ENCODE results near the gene PLXNC1.
A peak's percentile ranks its signal among the peaks of the same experiment; 100 is the strongest.

Gene PLXNC1

DNA sequence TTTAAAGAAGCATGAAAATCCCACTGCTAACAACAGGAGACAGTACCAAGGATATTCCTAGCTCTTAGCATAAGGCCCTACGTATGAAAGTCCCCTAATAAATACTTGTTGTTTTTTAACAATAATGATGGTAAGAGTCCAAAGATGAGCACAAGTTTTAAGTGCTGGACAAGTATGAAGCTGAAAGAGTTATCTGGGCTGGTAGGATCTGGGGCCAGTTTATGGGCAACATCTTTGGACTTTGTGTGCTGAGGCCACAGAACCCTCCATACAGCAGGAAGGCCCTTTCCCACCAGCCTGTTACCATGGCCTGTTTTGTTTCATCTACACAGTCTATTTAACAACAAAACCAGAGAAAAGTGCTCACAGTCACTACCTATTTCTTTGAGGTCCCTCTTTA lies 12.5 kb upstream of the PLXNC1 start:
- no peak for DNase-seq

DNA sequence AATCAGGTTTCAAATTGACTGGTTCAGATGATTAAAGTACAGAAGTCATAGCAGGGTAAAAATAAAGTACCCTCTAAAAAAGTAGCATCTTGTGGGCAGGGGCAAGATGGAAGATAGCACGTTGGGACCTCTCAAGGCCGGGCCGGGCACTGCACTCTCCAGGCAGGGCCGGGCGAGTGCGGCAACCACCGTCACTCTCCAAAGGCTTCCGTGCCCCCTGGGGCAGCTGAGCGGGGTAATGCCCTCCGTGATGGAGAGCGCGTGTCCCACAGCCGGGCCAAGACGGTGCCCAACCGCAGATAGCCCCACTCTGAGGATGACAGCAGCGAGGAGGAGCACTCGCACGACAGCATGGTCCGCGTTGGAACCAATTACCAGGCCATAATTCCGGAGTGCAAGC lies 8.6 kb upstream of the PLXNC1 start:
- no peak for DNase-seq

DNA sequence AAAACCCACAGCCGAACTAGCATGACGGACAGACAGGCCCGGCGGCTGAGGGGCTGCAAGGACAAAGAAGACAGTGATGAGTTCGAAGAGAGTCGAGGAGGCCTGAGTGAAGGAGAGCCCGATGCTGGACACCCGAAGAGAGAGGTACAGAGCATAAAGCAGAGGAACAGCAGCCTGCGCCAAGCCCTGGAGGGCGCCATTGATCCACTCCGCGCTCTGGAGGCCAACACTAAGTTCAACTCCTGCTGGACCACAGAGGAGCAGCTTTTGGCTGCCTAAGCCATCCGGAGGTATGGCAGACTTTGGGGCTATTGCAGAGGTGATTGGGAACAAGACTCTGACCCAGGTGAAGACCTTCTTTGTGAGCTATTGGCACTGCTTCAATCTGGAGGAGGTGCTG lies 7.8 kb upstream of the PLXNC1 start:
- DNase-seq: peak in 3 of 4 experiments; percentile 6 to 42 (median 11)

DNA sequence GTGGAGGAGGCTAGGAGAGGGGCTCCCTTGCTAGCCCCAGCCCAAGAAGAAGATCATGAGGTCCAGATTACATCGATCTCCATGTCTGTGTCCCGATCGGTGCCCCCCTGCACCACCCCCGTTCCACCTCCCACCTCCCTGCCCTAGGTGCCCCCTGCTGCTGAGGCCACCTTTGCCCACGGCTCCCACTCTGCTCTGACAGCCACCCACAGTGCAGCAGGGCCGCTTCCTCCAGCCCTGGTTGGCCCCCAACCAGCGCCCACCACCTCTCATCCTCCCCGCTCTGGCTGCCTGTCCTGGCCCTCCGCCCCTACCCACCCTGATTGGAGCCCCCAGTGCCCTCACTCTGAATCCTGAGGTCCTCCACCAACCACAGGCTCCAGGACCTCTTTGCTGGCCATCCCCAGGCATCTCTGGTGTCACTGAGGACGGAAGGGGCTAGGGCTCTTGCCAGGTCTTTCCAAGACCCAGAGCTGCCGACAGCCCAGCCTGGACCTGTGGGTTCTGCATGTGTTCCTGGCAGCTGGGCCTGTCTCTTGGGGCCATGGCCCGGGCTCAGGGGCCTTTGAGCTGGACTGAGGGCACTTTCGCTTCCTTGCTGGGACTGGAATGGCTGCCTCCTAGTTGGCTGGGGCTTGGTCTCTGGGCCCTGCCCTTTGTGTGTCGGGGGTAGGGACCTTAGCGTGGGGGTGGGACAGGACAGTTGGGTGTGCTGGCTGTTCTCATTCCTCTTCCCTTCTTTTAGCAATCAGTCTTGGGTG lies 7.2 kb upstream of the PLXNC1 start:
- DNase-seq: no peak

DNA sequence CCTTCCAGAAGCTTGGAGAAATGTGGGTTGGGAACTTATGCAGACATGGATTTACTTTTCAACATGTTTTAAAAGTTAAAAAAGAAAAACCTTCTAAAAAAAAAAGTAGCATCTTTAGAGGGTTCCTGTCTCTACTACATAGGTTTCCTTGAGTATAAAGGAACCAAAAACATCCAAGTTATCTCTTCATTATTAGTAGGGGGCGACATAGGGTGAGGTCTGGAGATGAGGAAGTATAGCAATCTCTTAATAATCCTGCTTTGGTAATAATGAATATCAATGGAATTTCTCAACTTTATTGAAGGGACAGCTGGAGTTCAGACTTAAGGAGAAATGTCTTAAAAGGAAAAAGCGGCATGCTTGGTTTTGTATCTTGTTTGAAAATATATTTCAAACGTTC lies 6.5 kb upstream of the PLXNC1 start:
- DNase-seq: no peak

DNA sequence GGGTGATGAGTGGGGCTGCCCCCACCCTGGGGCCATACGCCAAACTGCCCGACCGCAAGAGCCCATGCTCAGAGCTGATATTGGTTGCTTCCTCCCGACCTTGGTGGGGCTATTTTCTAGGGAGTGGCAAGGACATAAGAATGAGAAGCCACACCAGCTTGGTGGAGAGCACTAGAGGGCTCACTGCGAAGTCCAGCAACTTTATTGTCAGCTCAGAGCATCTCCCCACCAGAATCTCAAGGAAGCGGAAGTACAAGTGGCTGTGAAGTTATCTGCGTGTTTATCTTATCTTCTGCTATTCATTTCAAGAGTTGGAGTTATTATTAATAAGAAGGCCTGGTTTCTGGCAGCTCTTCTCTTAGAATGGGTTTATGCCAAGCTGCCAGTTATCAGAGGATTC lies 4.9 kb upstream of the PLXNC1 start:
- DNase-seq: no peak

DNA sequence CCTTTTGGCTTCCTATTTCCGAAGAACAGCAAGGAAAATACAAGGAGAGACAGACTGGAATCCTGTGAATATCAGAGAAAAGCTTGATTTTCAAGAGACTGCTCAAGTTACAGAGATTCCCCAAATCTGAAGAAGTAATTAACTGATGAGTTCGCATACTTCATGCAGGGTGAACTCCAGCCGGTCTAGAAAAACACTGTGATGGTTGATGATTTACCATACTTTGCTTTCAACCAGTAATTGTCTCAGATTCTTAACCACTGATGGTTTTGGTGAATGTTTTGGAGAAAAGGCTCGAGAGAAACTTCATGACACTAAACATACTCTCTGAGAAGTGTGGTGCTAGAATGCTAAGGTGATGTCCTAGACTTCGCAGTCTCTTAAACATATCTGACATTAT lies 4.4 kb upstream of the PLXNC1 start:
- no peak for DNase-seq

DNA sequence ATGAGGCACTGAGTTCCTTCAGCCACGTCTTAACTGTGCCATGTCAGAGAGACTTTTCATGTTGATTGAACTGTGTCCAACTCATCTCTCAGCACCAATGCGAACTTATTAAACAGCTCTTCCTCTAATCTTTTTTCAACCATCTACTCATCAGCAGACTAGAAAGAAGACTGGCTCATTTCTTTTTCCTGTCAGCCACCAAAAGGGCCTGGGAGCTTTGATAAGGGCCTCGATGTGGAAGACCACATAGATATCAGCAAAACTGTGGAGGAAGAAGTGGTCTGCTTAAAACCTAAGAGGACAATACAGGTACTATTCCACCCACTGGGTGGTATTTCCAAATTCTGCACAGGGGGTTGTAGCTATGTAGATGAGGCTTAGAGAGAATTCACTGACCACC lies 3.6 kb upstream of the PLXNC1 start:
- DNase-seq: no peak

DNA sequence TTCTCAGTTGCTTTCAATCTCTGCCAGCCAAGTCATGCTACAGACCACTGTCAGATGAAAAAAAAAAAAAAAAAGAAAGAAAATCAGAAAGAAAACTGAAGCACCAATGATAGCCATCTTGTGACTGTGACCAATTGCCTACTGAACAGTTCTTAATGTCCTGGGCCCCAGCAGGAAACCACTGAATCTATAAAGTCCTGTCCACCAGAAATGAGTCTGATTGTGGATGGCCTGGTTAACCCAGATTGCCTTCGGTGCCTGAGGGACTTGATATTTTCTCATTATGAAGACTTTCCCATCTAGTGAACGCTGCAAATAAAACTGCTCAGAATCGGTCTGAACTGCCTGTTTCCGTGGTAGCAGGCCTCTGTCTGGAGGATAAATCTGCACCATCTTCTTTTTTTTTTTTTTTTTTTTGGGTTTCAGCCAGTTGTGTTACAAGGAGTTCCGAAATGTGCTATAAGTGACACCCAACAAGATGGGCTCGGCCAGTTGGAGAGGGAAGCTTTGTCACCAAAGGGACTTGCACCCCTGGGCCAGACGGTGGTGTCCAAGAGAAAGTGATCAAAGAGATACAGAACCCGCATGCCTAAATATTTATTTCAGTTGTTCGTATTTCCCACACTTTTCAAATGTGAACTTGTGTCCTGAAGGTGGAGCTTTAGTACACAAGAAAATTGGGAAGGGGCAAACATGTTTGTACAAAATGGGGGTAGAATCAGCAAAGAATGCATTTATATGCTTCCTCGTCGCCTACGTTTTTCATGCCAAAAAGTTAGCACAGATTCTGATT lies 3.0 kb upstream of the PLXNC1 start:
- no peak for DNase-seq

DNA sequence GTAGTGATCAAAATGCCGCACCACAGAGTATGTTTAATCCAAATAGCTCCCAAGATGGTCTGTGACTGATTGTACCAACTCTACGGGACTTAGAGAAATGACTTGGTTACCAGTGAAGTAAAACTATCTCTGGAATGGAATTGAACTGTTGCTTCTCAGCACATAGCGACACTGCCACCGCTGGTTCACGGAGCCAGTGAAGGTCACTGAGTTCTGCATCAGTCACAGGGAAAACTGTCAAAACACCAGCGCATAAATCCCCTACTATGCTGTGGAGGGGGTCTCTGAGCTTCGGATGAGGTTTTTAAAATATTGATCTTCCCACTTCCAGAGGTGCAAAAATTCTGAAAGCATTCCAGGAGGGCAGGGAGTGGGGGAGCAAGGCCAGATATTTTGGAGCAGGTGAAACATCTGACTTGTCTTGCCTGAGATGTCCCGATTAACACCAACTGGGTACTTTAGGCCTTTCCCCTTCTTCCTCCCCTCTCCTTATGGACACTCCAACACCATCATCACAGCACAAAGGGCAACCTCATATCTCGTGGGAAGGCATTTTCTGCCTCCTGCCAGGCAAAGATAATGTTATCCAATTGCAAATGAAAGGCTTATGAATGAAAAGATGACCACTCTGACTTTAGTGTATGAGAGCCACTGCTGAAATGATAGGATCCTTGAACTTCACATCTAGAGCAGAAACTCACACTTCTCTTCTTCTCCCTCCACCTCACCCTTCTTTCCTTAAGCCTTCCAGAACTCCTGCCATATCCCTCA lies 2.0 kb upstream of the PLXNC1 start:
- DNase-seq: no peak

DNA sequence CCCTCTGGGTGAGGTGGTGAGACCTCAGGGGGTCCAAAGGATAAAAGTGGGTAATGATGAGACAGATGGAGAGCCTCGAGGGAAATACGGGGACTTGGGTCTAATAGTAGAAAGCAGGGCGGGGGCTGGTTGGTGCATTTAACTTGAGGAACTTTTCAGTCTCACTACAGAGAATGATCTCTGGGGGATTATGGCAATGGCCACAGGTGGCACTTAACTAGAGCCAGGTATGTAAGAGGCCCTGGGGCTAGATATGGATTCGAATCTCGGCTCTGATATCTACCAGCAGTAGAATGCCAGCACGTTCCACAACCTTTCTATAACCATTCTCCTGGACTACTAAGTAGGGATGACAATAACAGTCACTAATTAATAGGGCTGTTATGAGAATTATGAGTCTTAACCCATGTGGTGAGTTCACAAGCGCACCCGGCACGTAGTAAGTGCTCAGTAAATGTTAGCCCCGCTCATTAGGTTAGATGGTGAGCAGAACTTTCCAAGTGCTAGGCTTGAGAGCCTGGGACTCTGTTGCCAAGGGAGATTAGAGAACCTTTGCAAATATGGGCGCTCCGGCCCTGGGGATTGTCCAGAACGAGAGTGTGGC lies 888 bp upstream of the PLXNC1 start:
- DNase-seq: no peak

DNA sequence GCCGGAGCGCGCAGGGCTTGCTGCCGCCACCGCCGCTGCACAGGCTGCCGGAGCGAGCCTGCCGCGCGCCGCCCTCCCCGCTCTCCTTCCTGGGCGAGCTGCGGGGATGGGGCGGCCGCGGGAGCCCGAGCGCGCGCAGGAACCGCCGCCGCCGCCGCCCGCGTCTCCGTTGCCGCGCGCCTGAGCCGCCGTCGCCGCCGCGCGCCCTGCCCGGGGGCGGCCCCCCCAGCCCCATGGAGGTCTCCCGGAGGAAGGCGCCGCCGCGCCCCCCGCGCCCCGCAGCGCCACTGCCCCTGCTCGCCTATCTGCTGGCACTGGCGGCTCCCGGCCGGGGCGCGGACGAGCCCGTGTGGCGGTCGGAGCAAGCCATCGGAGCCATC lies 352 bp downstream of the PLXNC1 start:
- DNase-seq: peak in 1 of 4 experiments; percentile 47

DNA sequence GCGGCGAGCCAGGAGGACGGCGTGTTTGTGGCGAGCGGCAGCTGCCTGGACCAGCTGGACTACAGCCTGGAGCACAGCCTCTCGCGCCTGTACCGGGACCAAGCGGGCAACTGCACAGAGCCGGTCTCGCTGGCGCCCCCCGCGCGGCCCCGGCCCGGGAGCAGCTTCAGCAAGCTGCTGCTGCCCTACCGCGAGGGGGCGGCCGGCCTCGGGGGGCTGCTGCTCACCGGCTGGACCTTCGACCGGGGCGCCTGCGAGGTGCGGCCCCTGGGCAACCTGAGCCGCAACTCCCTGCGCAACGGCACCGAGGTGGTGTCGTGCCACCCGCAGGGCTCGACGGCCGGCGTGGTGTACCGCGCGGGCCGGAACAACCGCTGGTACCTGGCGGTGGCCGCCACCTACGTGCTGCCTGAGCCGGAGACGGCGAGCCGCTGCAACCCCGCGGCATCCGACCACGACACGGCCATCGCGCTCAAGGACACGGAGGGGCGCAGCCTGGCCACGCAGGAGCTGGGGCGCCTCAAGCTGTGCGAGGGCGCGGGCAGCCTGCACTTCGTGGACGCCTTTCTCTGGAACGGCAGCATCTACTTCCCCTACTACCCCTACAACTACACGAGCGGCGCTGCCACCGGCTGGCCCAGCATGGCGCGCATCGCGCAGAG lies 873 bp downstream of the PLXNC1 start:
- peak in 3 of 4 experiments; percentile 15 to 29 (median 22) for DNase-seq

DNA sequence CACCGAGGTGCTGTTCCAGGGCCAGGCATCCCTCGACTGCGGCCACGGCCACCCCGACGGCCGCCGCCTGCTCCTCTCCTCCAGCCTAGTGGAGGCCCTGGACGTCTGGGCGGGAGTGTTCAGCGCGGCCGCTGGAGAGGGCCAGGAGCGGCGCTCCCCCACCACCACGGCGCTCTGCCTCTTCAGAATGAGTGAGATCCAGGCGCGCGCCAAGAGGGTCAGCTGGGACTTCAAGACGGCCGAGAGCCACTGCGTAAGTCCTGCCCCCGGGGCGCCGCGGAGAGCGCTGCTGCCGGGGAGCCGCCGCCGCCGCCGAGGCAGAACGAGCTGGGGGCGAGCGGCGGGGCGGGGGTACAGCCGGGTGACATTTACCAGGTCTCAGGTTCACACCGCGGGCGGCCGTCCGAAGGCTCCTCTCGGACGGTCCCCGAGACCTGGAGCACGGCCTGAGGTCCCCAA lies 1.4 kb downstream of the PLXNC1 start:
- no peak for DNase-seq

DNA sequence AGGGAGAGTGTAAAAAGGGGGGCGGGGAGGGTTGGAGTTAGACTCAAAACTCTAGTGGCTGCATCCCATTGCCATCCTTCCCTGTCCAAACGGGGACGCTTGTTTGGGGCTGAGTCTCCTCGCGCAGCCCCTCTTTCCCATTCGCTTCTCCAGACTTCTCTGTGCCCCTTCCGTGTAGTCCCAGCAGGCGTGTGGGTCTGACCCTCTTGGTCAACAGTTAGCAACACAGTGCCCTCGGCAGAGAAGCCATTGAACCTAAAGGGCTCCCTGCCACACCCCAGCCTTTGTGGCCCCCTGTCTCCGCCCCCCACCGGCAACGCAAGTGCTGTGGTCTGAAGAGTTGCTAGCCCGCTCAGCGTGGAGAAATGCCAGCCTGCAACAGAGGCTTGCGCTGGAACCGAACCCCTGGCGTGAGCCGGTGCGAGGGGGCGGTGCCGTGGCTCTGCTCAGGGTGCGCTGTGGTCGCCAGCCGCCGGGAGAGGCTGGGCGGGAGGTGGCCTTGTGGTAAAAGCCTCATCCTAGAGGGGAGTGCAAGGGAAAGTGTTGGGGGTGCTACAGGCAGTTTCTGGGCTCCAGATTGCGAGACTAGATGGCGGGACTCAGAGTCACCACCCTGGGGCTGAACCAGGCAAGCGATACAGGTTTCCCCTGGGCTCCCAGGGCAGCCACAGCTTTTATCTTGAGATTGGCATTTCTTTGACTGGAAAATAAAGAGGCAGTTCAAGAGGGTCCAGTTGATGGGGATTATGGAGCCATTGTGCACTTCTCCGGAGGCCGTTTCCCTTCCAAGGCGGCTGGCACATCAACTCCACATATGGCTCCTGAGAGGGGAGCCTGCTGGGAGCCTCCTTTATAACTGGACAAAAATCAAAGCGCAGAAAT lies 2.1 kb downstream of the PLXNC1 start:
- DNase-seq: no peak

DNA sequence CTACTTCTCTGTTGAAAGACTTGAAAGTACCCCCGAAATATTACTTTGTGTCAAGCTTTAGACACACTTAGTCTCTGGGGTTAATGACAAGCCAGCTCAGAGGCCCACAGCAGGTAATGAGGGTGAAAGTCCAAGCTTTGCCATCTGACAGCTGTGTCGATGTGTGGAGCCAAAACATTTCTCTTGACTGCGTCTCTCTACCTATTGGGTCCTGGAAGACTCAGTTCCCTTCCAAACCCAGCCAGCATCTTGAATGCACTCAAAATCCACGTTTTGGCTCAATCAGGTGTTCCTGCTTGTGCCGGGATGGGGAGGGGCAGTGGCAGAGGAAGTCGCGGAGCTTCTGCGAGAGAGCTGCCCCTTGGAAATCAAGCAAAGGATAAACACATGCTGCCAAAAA lies 3.2 kb downstream of the PLXNC1 start:
- no peak for DNase-seq

DNA sequence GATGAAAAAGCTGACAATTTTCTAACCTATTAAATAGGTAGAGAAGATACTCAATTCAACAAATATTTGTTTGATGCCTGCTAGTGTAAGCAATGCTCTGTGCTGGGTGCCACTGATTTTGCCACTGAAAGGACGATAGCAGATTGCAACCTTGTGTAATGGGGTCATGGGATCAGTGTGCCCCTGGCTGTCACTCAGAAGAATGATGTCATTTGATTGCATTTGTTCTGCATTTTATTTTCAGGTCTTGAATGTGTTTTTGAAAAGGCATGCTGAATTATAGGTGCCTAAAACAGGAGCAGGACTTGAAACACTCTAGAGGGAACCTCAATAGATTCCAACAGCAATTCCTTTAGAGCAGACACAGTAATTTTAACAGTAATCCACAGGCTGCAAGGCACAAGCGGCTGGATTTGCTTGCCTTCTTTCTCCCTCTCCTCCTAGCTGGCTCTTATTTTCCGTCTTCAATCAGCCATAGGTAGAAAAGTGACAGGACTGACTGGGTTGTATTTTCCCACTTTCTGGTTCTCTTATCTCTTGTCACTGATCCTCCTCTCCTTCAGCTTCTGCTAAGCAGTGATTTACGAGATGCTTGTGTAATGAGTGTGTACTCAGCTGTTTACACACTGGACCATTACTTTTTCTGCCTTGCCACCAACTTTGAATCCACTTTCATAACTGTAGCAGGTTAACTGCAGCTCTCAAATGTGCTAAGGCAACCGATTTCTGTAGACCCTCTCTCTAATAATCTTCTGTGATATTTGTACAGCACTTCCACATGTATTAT lies 4.1 kb downstream of the PLXNC1 start:
- DNase-seq: no peak

DNA sequence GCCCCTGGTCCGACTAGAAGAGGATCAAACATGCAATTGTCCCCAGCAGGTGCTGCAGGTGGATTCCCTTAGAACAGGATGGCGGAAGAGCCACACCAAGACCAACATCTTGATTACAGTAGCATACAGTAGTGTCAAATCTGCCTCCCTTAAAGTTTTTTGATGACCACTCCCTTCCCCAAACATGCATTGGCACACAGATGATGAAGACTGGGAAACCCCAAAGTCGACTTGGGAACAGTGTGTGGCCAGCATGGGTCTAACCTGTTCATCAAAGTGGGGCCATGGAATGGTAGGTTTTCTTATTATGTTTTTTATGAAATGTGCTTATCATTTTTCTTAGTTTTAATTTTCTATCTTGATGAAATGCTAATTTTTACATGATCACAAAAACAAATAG lies 8.8 kb downstream of the PLXNC1 start:
- no peak for DNase-seq

DNA sequence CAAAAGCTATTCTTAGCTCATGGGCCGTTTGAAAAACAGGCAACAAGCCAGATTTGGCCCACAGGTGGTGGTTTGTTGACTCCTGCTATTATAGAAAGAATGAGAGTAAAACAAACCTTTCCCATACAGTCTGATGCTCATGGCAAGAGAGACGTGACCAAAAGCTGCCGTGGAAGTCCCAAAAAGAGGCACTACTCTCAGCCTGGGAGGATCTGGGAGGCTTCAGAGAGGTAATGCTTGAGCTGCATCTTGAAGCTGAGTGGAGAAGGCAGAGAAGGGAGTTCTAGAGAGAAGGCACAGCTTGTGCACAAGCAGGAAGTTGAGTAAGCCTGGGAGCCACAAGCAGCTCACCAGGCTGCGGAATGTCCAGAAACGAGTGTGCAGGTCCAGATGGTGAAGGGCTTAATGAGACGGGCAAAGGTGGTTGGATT lies 9.6 kb downstream of the PLXNC1 start:
- DNase-seq: no peak

DNA sequence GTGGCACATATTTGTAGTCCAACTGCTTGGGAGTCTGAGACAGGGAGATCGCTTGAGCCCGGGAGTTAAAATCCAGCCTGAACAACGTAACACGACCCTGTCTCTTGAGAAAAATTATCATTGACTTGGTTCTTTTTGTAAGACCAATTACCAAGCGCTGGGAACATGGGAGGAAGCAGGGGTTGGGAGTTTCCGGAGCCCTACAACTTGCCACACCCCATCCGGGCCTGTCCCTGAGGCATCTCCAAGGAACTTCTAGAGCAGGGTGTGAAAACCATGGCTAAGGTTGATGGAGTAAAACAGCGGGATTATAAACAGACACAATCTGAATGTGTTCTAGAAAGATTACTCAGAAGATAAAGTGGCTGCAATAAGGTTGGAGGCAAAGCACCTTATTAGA lies 10.3 kb downstream of the PLXNC1 start:
- no peak for DNase-seq

DNA sequence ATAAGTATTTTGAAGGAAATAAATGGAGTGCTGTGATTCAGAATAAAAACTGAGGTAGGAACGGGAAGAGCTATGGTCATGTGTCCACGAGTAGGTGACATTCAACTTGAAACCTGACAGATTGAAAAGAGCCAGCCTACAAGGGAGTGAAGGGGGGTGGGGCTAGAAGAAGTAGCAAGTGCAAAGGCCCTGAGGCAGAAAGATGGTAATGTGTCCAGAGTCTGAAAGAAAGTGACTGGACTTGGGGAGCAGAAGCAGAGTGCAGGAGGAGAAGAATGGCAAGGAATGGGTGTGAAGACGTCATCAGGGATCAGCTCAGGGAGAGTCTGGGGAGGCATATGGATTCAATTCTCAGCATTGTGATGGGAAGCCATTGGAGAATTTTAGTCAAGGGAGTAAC lies 13.7 kb downstream of the PLXNC1 start:
- no peak for DNase-seq

All from activated CD4-positive, CD25-positive, alpha-beta regulatory T cell (primary cell).